ENCODE results near the gene APOA4.

DNA sequence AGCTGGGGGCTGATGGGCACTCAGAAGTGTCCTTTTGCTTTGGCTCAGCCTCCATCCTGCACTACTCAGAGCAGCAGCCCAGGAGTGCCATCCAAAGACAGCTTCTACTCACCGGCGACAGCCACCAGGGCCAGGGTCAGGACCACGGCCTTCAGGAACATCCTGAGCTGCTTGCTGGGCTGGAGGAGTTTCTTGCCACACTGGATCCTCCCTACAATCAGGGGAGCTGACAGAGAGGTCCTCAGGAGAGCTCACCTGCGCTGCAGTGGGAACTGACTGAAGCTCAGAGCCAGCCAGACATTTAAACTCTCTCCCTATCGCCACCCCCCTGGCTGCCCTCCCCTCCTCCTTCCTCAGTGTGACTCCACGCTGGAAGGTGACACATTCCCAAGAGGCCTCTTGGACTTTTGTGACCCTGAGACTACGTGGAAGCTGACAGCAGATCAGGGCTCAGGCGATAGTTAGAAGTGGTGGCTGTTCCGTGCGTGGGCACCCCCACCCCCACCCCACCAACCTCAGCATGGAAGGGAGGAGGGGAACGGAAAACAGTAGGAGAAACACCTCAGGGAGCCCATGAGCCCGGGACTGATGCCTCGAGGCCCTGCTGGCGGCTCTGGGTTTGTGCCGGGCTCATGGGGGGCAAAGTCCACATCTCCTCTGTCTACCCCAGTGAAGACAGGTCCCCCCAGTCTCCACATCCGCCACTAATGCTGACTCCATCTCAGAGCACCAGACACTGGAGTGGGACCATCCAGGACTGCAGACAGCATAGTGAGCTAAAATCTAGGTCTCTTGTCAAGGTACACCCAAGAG is at the start of gene APOA4:
- TF ChIP-seq, protein P1, sequence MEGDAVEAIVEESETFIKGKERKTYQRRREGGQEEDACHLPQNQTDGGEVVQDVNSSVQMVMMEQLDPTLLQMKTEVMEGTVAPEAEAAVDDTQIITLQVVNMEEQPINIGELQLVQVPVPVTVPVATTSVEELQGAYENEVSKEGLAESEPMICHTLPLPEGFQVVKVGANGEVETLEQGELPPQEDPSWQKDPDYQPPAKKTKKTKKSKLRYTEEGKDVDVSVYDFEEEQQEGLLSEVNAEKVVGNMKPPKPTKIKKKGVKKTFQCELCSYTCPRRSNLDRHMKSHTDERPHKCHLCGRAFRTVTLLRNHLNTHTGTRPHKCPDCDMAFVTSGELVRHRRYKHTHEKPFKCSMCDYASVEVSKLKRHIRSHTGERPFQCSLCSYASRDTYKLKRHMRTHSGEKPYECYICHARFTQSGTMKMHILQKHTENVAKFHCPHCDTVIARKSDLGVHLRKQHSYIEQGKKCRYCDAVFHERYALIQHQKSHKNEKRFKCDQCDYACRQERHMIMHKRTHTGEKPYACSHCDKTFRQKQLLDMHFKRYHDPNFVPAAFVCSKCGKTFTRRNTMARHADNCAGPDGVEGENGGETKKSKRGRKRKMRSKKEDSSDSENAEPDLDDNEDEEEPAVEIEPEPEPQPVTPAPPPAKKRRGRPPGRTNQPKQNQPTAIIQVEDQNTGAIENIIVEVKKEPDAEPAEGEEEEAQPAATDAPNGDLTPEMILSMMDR (IDR thresholded peaks at IDR 0.05; ENCODE audit: borderline replicate concordance, extremely low read depth, low read length, poor library complexity, severe bottlenecking), result no peak
- no peak for TF ChIP-seq EZH2 (IDR thresholded peaks at IDR 0.05; ENCODE audit: borderline replicate concordance, low read depth, low read length, severe bottlenecking)

All from DND-41 (cell line).